Liver (tissue), 9 donors: ENCODE data around the gene DRGX. TPM values are rescaled to one million over a fixed set of nuclear protein-coding genes. Genes with fewer than 3 reads are reported as not detected.

ENCODE experiments used
- DNase-seq: peaks from one replicate; pipeline ENCODE4 v3.0.0-alpha.2; 2017; ENCODE audit warnings: low spot score
- H3K27ac ChIP-seq, 2 donors: one replicate each; pipeline ENCODE4 v1.7.0; 2013; ENCODE audit warnings: inconsistent platforms in 2 of 2, low read length in 2 of 2, control low read depth in 1 of 2, low read depth in 1 of 2, mild to moderate bottlenecking in 1 of 2
- H3K27me3 ChIP-seq, 4 donors: one replicate each; pipeline versions ENCODE4 v1.6.1 to v1.7.0; 2013; ENCODE audit warnings: low read length in 3 of 4, inconsistent platforms in 1 of 4, mild to moderate bottlenecking in 1 of 4, moderate library complexity in 1 of 4; ENCODE audit not compliant: control insufficient read depth in 4 of 4, insufficient read depth in 4 of 4
- H3K36me3 ChIP-seq, 4 donors: one replicate each; pipeline versions ENCODE4 v1.6.1 to v1.7.0; 2013; ENCODE audit warnings: low read length in 3 of 4, mild to moderate bottlenecking in 3 of 4, low read depth in 1 of 4, moderate library complexity in 1 of 4; ENCODE audit not compliant: control insufficient read depth in 4 of 4, insufficient read depth in 3 of 4
- H3K4me1 ChIP-seq, 4 donors: one replicate each; pipeline versions ENCODE4 v1.6.1 to v1.7.0; 2013; ENCODE audit warnings: low read length in 3 of 4, mild to moderate bottlenecking in 3 of 4, moderate library complexity in 1 of 4; ENCODE audit not compliant: control insufficient read depth in 4 of 4, insufficient read depth in 4 of 4
- H3K4me3 ChIP-seq, 3 donors: one replicate each; pipeline versions ENCODE4 v1.6.1 to v1.7.0; 2013; ENCODE audit warnings: low read length in 3 of 3, control low read depth in 1 of 3, low read depth in 1 of 3, mild to moderate bottlenecking in 1 of 3
- H3K9ac ChIP-seq, 2 donors: one replicate each; pipeline ENCODE4 v1.7.0; 2013; ENCODE audit warnings: low read length in 2 of 2, mild to moderate bottlenecking in 2 of 2, moderate library complexity in 2 of 2, control low read depth in 1 of 2, low read depth in 1 of 2
- H3K9me3 ChIP-seq, 4 donors: one replicate each; pipeline versions ENCODE4 v1.6.1 to v1.7.0; 2013; ENCODE audit warnings: low read length in 3 of 4; ENCODE audit not compliant: control insufficient read depth in 4 of 4
- CTCF ChIP-seq: fragments of 150-350 bp; IDR thresholded peaks from 2 replicates; pipeline ENCODE4 v1.5.1; 2017; ENCODE audit warnings: improper control_type of control experiment, low read depth, low read length; ENCODE audit not compliant: missing input control
- EGR1 ChIP-seq, 2 donors: IDR thresholded peaks; 2 replicates each; pipeline ENCODE4 v1.6.1; 2016 to 2018; ENCODE audit warnings: antibody characterized with exemption in 2 of 2, low read depth in 2 of 2
- FOXA1 ChIP-seq: IDR thresholded peaks from 2 replicates; pipeline ENCODE4 v1.6.1; 2016; ENCODE audit warnings: antibody characterized with exemption
- FOXA2 ChIP-seq: IDR thresholded peaks from 2 replicates; pipeline ENCODE4 v1.6.1; 2016; ENCODE audit warnings: antibody characterized with exemption
- GABPA ChIP-seq, 2 donors: IDR thresholded peaks in 1 of 2; conservative IDR thresholded peaks in 1 of 2; 2 replicates each; pipeline ENCODE4 v1.6.1; 2016; ENCODE audit warnings: antibody characterized with exemption in 2 of 2, mild to moderate bottlenecking in 1 of 2, moderate library complexity in 1 of 2
- HNF4A ChIP-seq, 2 donors: conservative IDR thresholded peaks; 2 replicates each; pipeline ENCODE4 v1.6.1; 2016; ENCODE audit warnings: antibody characterized with exemption in 2 of 2, mild to moderate bottlenecking in 2 of 2
- NR2F2 ChIP-seq: IDR thresholded peaks from 2 replicates; pipeline ENCODE4 v1.6.1; 2016; ENCODE audit warnings: antibody characterized with exemption
- RAD21 ChIP-seq, 2 donors: IDR thresholded peaks; 2 replicates each; pipeline ENCODE4 v1.6.1; 2016; ENCODE audit warnings: antibody characterized with exemption in 2 of 2, mild to moderate bottlenecking in 2 of 2
- SP1 ChIP-seq: IDR thresholded peaks from 2 replicates; pipeline ENCODE4 v1.6.1; 2018; ENCODE audit warnings: antibody characterized with exemption, mild to moderate bottlenecking
- TAF1 ChIP-seq: conservative IDR thresholded peaks from 2 replicates; pipeline ENCODE4 v1.6.1; 2016; ENCODE audit warnings: antibody characterized with exemption, mild to moderate bottlenecking
- YY1 ChIP-seq: IDR thresholded peaks from 2 replicates; pipeline ENCODE4 v1.6.1; 2016; ENCODE audit warnings: antibody characterized with exemption, mild to moderate bottlenecking
- ZBTB33 ChIP-seq: IDR thresholded peaks from 2 replicates; pipeline ENCODE4 v1.6.1; 2016; ENCODE audit warnings: antibody characterized with exemption
- WGBS: extraction: QIAGEN DNeasy Blood & Tissue Kit; methylation state at CpG from one replicate; pipeline ENCODE4 v1.1.7; 2013; 5-methylcytosine and 5-hydroxymethylcytosine counted together
- polyA plus RNA-seq, 2 donors: library from polyadenylated mRNA; stranded (reverse) in 1 of 2; unstranded in 1 of 2; fragments of 200-250 nt in 1 of 2; fragments of >200 nt in 1 of 2; fragmentation: Nextera tagmentation in 1 of 2; extraction: Ambion mirVana in 1 of 2; gene quantifications; one replicate each; pipeline versions ENCODE4 v1.2.1 to v1.2.3, GENCODE V29; 2013 to 2015
- total RNA-seq, 2 donors: library from RNA; depleted of rRNA; stranded (reverse); fragments of >200 nt; gene quantifications; one replicate each; pipeline ENCODE4 v1.2.3, GENCODE V29; 2014
- TF ChIP-seq, protein P1 (sequence below): IDR thresholded peaks from 2 replicates; pipeline ENCODE4 v1.6.1; 2016; ENCODE audit warnings: antibody characterized with exemption, mild to moderate bottlenecking
- TF ChIP-seq, protein P2 (sequence below): IDR thresholded peaks from 2 replicates; pipeline ENCODE4 v1.6.1; 2016; ENCODE audit warnings: antibody characterized with exemption
- donor health status: healthy.
- donor health status: healthy.
- donor health status: healthy.
- donor health status: healthy.
- donor health status: healthy.

DRGX gene
- total and polyA plus RNA-seq, 4 donors = not detected

DNA sequence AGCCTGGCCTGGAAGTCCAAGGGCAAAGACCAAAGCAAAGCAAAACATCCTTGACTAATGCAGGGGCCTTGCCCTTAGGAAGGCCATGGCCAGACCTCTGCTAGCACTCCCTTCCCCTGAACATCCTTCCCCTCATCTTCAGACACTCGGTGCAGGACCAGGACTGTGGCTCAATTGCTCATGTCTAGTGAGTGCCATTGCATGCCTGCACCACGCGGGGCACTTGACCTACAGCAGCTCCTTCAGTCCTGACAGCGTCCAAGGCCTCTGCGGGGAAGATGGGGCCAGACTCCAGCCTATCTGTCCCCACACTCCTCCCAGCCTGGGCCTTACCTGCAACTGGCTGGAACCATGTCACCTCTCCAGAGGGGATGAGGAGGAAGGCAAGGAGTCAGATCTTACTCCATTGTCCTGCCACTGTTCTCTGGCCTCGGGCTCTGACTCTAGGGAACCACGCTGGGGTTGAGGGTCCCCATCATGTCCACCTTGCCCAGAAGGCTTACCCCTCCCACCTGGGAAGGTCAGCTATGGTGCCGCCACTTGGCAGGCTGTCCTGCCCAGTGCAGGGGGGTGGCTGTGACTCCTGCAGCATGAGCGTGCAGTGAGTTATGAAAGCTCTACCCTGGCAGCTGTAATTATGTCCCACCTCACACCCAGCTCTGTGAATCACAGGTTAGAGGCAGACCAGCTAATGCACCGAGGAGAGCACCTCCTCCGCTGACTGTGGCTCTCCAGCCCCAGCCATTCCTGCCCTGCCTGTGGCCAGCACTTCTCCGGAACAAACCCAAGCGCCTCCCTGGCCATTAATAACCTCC lies 16.1 kb downstream of the DRGX start (continued):
- TF ChIP-seq, protein P1, sequence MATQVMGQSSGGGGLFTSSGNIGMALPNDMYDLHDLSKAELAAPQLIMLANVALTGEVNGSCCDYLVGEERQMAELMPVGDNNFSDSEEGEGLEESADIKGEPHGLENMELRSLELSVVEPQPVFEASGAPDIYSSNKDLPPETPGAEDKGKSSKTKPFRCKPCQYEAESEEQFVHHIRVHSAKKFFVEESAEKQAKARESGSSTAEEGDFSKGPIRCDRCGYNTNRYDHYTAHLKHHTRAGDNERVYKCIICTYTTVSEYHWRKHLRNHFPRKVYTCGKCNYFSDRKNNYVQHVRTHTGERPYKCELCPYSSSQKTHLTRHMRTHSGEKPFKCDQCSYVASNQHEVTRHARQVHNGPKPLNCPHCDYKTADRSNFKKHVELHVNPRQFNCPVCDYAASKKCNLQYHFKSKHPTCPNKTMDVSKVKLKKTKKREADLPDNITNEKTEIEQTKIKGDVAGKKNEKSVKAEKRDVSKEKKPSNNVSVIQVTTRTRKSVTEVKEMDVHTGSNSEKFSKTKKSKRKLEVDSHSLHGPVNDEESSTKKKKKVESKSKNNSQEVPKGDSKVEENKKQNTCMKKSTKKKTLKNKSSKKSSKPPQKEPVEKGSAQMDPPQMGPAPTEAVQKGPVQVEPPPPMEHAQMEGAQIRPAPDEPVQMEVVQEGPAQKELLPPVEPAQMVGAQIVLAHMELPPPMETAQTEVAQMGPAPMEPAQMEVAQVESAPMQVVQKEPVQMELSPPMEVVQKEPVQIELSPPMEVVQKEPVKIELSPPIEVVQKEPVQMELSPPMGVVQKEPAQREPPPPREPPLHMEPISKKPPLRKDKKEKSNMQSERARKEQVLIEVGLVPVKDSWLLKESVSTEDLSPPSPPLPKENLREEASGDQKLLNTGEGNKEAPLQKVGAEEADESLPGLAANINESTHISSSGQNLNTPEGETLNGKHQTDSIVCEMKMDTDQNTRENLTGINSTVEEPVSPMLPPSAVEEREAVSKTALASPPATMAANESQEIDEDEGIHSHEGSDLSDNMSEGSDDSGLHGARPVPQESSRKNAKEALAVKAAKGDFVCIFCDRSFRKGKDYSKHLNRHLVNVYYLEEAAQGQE = no peak
- no peak for TF ChIP-seq YY1

DNA sequence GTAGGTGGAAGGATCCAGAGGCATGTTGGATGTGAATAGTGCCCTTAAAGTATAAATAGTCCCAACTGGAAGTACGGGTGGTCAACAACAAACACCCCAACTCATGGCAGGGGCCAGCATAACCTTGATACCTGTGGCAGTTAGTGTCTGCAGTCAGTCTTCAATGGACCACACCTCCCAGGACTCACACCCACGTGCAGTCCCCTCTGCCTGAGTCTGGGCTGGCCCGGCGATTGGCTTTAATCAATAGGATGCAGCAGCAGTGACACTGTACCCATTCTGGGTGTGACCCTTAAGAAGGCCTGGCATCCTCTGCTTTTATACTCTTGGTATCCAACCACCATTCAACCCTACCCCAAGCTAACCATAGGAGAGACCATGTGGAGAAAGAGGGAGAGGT lies 18.6 kb downstream of the DRGX start:
- no peak overlapping the region for H3K9ac ChIP-seq
- H3K27me3 ChIP-seq = peaks cover 0 to 5% (median 0%) of the 10 kb centered on the region in 4 donors
- DNase-seq = no peak
- H3K36me3 ChIP-seq = no peaks in the 10 kb centered on the region
- TF ChIP-seq ZBTB33 (no peak), GABPA (IDR thresholded peaks at IDR 0.05 in 1 of 2, conservative IDR thresholded peaks at IDR 0.05 in 1 of 2) (no peak), YY1 (no peak), FOXA1 (no peak), CTCF (no peak), EGR1 (IDR thresholded peaks at IDR 0.05; ENCODE audit: low read depth in 2 of 2) (no peak), RAD21 (IDR thresholded peaks at IDR 0.05) (no peak), HNF4A (conservative IDR thresholded peaks at IDR 0.05) (no peak), TAF1 (no peak)
- TF ChIP-seq, protein P2, sequence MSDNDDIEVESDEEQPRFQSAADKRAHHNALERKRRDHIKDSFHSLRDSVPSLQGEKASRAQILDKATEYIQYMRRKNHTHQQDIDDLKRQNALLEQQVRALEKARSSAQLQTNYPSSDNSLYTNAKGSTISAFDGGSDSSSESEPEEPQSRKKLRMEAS = no peak
- WGBS = 64% methylated on average over 4 of the region's 4 CpGs
- no peak overlapping the region for H3K4me3 ChIP-seq
- no peaks in the 10 kb centered on the region for H3K9me3 ChIP-seq
- no peak overlapping the region for H3K27ac ChIP-seq
- no peaks in the 10 kb centered on the region for H3K4me1 ChIP-seq

DNA sequence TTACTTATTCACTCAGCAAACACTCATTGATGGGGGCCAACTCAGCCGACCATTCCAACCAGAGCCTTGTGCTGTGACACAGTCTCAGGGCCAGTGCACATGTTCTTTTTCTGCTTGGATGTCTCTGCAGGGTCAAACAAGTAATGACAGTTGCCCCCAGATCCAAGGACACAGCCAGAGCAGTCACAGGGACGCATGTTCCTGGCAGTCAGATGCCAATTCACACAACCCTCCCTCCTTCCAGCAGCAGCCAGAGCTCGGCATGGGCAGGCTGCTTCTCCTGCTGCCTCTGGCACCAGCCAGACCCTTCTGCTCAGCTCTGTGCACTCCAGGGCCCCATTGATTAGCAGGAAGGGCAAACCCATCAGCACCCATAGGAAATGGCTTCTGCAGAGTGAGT lies 20.3 kb downstream of the DRGX start:
- 59% methylated on average over 3 of the region's 3 CpGs for WGBS
- no peak overlapping the region for H3K4me3 ChIP-seq
- no peak for DNase-seq

More for the DNA sequence above, 20.3 kb downstream of the DRGX start:
- Histone ChIP-seq H3K9ac (no peak overlapping the region), H3K4me1 (no peaks in the 10 kb centered on the region), H3K27ac (no peak overlapping the region), H3K27me3 (peaks cover 0 to 5% (median 0%) of the 10 kb centered on the region in 4 donors), H3K9me3 (no peaks in the 10 kb centered on the region), H3K36me3 (no peaks in the 10 kb centered on the region)
- TF ChIP-seq GABPA (IDR thresholded peaks at IDR 0.05 in 1 of 2, conservative IDR thresholded peaks at IDR 0.05 in 1 of 2) = no peak
- TF ChIP-seq SP1 = no peak
- no peak for TF ChIP-seq YY1
- TF ChIP-seq NR2F2 = no peak
- no peak for TF ChIP-seq FOXA2
- no peak for TF ChIP-seq FOXA1
- TF ChIP-seq, protein P1 = no peak
